GM21515 (cell line): ENCODE results near the gene LRP2.
"Not testable (repeated sequence)": the region's sequence is repeated elsewhere in the genome, so short reads cannot be mapped to it uniquely, and the experiment has no call there.

Source experiments
- ATAC-seq: cut with Tn5 transposase; IDR thresholded peaks from one replicate; pipeline ENCODE4 v1.9.1; 2021; ENCODE audit not compliant: unreplicated experiment

The LRP2 gene

DNA sequence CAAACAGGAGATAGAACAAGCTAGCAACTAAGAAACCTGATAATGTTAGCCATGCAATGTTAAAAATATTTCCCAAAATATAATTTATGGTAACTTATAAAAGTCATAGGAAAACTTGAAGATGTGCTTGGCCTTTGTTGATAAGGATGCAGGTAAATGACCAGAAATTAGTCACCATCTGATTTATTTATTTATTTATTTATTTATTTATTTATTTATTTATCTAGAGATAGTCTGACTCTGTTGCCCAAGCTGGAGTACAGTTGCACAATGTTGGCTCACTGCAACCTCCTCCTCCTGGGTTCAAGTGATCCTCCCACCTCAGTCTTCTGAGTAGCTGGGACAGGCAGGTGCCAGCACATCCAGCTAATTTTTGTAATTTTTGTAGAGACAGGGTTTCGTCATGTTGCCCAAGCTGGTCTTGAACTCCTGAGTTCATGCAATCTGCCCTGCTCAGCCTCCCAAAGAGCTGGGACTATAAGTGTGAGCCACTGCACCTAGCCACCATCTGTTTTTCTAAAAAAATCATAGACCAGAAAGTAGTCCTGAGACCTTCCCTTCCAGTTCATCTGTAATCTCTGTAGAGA is 183.4 kb downstream of the LRP2 start:
- ATAC-seq: no peak

DNA sequence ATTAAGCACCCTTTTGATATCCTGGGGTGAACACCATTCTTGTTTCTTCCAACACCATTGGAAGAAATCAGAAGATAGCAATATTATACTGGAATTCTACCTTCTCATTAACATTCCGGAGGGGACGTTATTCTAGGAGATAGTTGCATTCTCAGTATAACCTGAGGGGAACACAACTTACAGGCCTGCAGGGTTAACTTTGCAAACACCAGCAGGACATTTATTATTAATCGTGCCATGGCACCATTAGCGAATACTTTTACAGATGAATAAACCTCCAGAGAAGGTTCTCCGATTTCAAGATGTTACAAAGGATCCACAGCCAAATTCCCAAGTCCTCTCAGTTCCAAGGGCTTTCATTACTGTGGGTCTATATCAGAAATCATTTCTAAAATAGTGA is 184.0 kb downstream of the LRP2 start:
- ATAC-seq: no peak

DNA sequence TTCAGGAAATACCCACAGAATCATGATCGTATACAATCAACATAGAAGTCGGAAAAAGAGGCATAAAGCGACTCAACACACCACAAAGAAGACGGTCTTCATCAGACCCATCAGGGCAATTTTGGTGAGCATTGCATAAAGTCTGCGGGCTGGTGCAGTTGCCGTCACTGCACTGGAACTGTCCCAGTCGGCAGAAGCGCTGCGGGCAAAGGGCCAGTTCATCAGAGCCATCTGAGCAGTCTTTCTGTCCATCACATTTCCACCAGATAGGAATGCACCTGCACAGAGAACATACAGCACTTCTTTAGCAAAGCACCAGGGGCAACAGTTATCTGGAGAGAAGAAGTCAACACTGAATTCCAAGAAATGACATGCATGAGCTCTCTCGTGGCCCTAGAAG is 187.2 kb downstream of the LRP2 start:
- no peak for ATAC-seq

DNA sequence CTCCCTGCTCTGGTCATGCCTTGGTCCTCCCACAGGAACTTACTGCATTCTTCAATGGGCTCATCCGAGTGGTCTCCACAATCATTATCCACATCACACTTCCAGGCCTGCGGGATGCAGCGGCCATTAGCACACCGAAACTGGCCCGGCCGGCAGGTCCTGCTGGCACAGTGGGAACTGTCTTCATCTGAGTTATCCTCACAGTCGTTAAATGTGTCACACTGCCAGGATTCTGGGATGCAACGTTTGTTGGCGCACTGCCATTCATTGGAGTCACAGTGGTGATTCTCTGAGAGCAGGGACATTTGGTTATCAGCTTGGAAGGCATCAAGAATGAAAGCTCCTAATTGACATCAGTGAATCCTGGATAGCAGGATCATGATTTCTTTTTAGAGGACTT is 188.5 kb downstream of the LRP2 start:
- ATAC-seq: no peak

DNA sequence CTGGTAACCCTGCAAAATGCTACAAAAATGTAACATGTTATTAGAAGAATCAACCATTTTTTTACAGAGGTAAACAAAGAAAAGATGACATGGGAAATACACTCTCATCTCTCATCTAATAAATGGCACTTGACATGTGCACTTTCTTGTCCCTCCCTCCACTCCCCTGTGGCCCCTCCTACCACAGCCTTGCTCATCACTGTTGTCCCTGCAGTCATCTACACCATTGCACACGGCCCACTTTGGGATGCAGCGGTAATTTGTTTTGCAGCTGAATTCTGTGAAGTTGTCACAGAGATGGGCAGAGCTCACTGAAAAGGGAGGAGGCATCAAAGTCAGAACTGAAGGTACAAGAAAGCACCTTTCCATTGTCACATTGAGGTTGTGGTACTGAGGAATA is 189.4 kb downstream of the LRP2 start:
- no peak for ATAC-seq

DNA sequence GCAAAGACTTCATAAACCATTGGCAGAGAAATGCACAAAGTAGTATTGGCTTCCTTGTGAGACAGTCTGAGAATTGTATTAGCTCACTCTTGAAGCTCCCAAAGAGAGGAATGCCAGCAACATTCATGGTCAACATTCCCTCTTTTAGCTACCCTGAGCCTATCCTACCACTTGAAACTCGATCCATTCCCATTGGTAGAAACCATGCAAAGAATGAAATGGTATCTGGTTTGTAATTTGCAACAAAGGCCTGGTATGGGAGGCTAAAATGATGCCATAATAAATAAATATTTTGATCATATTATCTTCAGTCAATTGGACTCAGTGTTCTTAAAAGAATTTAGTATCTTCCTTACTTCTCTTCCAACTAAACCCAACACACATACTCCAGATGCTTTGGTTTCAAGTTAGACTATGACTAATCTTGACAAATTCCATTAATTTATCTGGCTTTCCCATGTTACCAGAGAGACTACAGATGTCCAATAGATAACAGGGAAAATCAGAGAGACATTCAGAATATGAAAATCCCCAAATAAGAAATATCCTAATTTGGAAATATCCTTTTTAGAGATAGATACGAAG is 190.1 kb downstream of the LRP2 start:
- ATAC-seq: no peak

DNA sequence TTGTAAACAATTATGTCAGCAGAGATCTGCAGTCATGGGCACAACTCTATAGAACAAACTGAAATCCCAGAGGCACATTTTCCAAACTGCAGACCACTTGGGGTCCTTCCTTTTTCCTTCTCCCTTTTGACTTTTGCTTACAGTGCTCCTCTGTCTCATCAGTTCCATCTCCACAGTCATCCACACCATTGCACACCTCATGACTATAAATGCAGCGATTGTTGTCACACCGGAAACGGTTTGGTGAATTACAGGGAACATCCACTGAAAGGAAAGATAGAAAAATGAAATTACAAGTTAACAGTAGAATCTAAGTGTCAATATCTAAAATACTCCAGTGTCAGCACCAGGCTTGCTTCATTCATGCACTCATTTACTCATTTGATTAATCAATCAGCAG is 196.5 kb downstream of the LRP2 start:
- ATAC-seq: no peak

DNA sequence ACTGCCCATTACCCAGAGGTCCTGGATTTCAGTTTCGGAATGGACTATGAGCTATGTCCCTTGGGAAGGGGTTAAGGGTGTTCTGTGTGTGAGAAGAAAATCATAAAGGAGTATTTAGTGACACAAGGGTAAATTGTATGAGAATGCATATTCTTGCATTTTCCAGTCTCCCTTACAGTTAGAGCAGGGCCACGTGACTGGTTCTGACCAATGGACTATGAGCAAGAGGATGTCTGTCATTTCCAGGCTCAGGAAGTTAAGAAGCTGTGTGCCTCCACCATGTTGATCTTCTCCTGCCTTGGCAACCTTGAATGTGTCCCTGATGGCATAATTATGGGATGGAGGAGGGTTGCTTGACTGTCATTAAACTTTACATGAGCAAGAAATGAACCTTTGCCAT is 198.0 kb downstream of the LRP2 start:
- no peak for ATAC-seq

DNA sequence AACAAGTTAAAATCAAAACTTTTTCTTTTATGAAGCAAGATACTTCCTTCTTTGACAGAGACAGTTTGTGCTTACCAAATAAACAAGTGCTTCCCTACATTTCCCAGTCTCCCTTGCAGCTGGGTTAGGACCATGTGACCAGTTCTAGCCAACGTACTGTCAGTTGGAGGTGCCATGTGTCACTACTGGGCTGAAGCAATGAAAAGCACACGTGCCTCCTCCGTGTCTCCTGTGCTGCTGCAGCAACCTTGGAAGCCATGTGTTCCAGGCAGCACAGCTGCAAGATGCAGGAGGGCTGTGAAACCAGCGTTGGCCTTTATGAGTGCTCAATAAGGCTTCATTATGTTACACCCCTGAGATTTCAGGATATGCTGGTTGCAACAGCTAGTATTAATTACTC is 199.7 kb downstream of the LRP2 start:
- ATAC-seq: no peak

DNA sequence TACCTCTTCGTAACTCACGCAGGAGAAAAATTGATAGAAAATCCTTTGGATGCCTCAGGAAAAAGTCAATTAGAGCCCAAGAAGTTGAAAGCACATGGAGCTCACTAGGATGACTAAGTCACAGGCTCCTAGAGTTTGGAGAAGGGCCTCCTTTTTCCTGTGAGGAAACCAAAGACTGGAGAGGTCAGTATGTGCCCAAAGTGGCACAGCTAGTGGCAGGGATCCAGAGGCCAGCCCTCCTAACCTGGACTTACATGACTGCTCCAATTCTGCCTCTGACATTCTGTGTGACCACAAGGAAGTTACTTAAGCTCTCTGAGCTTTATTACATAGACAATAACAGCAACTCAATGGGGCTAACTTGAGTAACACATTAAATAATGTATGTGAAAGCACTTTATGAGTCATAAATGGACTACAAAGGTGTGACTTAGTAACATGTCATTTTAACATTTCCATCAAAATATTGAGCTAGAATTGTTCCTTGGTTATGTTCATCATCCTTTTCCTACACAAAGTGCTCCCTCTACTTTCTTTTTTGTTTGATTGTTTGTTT is 201.3 kb downstream of the LRP2 start:
- ATAC-seq: no peak

DNA sequence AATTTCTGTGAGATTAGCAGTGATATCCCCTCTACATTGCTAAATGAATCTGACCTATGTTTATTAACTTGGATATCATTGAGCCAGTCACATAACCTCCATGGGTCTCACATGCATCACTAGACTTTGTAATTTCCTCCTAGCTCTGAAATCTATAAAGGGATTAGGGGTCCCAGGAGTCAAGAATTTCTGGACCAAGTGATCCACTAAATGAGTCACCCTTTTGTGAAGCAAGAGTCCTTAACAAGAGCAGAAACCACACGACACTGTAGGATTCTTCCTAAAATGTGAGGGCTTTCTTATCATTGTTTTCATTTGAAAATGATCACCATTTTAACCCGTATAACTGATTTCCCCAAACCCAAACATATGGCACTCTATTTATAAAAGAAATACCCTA is 202.6 kb downstream of the LRP2 start:
- no peak for ATAC-seq

DNA sequence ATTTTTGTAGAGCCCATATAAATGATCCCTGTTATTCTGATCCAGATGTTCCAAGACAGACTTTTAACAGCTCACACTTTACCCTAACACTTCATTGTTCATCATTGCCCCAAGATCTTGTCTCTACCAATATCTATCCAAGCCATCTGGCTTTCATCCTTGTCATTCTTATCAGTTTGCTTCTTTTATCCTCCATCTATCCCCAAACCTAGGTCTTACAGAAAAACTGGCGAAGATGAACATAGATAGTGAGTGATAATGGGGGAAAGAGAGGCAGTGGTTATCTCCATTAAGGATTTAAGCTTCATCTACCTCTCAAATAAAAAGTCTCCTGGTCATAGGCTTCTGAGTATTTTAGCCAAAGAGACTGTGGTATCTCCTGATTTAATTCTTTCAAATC is 203.5 kb downstream of the LRP2 start:
- ATAC-seq: no peak

DNA sequence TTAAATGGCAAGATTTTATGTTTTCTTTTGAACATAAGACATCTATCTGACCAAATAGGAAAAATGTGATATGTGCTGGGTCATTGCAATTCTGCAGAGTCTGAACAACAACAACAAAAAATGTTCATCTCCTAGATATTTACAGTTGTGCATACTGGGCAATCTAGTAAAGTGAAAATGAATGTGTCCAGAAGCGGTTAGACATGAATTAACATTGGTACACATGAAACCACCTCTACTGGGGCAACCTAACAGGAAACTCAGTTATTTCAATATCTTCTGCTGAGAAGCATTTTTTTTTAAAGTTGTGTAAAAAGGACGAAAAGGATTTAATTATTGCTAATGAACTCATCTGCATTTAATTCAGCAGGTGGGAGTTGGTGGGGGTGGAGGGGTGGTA is 216.1 kb downstream of the LRP2 start:
- no peak for ATAC-seq

DNA sequence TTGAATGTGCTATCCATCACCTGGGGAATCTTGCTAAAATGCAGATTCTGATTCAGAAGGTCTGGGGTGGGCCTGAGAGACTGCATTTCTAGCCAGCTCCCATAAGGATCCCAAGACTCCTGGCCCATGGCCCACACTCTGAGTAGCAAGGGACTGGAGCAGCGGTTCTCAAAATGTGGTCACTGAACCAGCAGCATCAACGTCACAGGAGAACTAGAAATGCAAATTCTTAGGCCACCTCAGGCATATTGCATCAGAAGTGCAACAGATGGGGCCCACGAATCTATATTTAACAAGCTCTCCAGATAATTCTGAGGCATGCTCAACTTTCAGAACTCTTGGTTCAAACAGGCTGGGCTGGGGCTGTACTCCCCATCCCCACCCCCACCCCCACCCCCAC is 218.3 kb downstream of the LRP2 start:
- no peak for ATAC-seq

DNA sequence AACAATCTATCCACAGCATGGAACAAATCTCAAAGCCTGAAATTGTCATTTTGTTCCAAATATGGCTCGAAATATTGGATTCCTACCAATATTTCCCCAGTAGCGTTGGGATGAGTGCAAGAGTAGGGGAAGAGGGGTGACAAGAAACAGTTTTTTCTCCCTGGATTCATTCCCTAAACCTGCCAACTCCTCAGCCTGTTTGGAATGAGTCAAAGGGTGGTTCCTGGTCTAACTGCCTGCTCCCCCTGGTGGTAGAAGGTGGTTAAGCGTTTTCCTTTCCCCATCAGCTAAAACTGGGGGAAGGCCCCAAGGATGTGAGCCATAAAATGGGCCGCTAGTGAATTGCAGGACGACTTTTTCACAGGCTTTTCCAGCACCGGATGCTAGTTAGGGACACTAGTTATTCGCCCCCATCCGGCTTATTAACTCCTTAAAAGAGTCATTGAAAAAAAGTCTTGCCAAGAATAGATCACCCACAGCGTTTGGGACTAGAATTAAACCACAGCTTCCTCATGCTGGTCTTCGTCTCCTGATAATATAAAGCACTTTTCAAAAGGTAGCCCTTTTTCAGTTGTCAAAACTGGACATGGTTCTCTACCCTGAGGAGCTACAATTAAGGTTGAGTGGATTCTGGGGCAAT is 220.5 kb downstream of the LRP2 start:
- peak; percentile 79 for ATAC-seq

DNA sequence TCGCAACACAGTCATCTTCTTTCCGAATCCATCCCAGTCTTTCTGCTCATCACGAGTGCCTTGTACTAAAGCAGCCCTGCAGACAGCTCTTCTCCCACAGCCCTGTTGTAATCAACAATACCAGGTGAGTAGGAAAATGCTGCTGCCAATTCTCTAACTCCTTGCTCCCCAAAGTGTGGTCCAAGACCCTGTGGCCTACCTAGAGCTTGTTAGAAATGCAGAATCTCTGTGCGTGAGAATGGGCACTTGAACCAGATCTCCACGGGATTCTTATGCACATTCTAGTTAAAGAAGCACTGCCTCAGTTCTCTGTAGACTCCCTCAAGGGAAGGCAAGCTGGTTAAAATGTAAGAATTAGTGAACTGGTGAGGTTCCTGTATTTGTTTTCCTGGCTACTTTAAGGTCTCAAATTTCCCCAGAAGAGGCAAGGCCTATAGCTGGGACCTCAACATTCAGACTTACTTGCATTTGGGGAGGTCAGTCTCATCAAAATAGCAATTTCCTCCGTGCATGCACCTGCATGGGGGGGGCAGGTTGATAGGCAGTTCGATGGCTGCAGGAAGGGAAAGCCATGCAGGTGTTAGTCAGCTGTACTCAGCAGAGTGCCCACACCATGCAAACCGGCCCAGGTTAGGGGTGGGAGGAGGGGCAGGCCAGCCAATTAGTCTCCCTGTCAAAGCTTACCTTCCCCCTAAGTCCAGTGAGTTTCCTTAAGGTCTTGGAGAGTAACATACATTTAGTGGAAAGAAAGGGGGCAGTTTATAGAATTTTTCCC is 222.2 kb downstream of the LRP2 start:
- no peak for ATAC-seq

DNA sequence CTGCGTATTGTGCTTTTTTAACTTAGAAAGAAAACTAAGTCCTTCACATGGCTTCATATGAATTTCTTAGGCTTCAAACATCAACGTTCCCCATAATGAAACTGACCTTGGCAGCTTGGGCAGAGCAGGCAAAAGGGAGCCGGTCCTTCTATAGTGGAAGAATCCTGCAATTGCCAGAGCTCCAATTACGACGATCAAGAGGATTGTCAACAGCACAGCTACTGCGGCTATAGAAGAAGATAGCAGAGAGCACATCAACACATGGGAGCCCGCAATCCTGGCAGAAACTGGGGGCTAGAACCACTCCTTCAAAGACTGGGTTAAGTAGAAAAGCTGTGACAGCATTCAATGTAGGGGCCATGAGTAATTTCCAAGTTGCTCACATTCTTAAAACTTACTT is 223.2 kb downstream of the LRP2 start:
- ATAC-seq: no peak

DNA sequence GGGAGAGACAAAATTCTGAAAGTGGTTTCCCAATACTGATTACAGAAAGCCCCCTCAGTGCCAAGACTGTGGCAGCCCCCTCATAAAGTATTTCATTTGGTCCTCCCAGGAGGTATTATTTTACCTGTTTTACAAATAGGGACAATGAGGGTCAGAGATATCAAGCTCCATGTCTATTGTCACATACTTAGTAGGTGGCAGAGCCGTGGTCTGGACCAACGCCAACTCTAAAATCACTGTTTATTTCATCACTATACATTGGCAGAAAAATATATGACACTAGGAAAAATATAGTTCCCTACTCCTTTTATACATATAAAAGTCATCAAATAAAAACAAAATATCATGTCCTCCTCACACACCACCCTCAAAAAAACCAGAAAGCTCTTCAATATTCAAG is 224.4 kb downstream of the LRP2 start:
- no peak for ATAC-seq

DNA sequence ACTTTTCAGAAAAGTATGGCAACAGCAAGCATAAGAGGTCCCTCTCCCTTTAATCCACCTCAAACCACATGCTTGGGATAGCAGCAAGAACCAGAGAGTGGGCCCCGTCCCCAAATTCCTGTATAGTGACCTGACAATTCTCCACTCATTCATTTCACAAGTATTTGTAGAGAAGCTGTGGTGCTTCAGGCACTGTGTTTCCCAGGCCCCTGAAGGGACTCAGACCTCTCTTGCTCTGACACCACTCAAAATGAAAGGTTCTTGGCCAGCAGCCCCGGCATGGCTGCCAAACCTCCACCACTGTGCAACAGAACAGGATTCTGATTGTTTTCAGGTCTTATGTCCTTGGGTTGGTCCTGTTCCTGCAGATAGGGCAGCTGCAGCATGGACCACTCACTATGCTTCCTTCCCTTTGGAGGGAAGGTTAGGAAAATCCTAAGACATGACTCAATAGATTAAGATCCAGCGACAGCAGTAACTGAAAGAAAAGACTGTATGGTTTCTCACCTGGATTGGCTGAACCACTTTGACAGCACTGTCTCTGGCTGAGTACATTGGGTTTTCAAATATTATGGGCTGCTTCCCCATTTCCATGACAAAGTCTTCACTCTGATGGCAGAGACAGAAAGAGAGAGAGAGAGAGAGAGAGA is 225.3 kb downstream of the LRP2 start:
- ATAC-seq: no peak

DNA sequence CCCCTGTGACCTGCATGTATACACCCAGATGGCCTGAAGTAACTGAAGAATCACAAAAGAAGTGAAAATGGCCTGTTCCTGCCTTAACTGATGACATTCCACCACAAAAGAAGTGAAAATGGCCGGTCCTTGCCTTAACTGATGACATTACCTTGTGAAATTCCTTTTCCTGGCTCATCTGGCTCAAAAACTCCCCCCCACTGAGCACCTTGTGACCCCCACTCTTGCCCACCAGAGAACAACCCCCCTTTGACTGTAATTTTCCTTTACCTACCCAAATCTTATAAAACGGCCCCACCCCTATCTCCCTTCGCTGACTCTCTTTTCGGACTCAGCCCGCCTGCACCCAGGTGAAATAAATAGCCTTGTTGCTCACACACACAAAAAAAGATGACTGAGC is 225.9 kb downstream of the LRP2 start:
- ATAC-seq: not testable (repeated sequence)

DNA sequence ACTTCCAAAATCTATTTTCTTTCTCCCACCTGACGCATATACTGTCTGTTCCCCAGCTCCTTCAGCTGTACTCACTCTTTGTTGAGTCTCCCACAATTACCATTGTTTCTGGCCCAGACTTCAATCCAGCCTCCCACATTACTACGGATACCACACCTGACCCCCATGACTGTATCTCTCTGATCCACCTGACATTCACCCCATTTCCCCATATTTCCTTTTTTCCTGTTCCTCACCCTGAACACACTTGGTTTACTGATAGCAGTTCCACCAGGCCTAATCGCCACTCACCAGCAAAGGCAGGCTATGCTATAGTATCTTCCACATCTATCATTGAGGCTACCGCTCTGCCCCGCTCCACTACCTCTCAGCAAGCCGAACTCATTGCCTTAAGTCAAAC is 228.1 kb downstream of the LRP2 start:
- not testable (repeated sequence) for ATAC-seq
